Fibroblast of gingiva (primary cell): ENCODE results near the gene TTYH3.
"Not testable (repeated sequence)": the region's sequence is repeated elsewhere in the genome, so short reads cannot be mapped to it uniquely, and the experiment has no call there.

Experiments
- DNase-seq: peaks from one replicate; pipeline ENCODE4 v3.0.0-alpha.2; 2011; ENCODE audit warnings: low read depth

TTYH3 gene

DNA sequence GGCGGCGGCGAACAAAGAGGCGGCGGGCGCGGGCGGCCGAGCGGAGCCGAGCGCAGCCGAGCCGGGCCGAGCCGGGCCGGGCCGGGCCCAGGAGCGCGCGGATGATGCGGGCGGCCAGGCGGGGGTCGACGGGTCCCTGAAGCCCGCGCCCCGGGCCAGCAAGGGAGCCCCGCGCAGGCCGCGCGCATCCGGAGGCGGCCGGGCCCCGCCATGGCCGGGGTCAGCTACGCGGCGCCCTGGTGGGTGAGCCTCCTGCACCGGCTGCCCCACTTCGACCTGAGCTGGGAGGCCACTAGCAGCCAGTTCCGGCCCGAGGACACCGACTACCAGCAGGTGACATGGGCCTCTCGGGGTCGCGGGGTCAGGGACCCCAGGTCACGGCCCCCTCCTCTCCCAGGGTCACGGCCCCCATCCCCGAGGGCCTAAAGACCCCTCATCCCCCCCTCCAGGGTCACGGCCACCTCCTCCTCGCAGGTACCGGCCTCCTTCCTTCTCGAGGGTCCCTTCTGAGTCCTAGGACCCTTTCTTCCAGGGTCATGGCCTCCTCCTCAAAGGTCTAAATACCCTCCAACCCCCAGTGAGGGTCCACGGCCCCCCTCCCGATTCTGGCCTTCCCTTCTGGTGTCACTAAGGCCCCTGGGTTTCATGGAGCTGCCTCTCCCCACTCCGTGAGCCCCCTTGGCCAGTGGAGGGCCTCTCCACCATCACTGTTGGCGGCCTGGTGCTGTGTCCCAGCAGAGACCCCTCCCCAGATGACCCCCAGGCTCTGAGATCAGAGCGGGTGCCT lies at the start of gene TTYH3:
Gene TTYH3, plus strand, starts transcription at position 41 of the 787 bp plus-strand sequence. Its CDS starts 170 bp downstream, at position 211.
- no peak for DNase-seq

- no peak for DNase-seq
Measured at GRCh38 chr7:2582006-2582735, 49.6 kb upstream of the TTYH3 start.

- no peak for DNase-seq
Measured at GRCh38 chr7:2583798-2584580, 47.8 kb upstream of the TTYH3 start.

GRCh38 chr7:2585446-2585845 lies 46.3 kb upstream of the TTYH3 start:
- no peak for DNase-seq

- no peak for DNase-seq
Measured at GRCh38 chr7:2586326-2587020, 45.3 kb upstream of the TTYH3 start.

DNA sequence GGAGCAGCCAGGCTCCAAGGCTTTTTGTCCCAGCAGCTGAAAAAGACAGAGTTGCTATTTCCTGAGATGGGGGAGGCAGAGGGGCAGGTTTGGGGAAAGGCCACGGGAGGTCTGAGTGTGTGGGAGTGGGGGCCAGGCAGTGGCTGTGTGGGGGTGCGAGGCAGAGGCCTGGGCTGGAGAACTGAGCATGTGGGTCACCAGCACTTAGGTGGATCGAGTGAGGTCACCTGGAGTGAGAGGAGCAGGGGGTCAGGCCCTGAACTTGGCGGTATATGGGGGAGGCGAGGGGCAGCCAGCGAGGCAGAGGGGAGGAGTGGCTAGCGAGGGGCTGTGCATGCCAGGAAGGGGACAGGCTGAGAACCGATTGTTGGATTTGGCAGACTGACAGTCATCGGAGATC lies 44.7 kb upstream of the TTYH3 start:
- DNase-seq, result no peak

GRCh38 chr7:2587778-2588177 lies 44.0 kb upstream of the TTYH3 start:
- DNase-seq, result no peak

DNA sequence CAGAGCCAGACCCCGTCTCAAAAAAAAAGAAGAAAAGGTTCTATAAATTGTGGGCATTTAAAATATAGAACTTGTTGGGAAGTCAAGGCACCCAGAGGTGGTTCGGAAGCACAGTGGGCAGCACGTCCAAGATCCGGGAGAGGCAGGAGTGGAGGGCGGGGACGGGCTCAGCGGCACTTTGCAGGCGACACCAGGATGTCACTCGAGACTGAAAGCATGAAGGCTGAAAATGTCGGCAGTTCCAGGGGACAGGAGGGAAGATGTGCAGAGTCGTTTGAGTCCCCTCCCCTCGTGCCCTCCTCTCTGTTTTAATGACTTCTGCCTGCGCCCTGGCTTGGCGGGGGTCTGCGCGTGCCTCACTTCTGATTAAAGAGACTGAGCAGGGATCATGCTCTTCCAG lies 42.4 kb upstream of the TTYH3 start:
- no peak for DNase-seq

DNA sequence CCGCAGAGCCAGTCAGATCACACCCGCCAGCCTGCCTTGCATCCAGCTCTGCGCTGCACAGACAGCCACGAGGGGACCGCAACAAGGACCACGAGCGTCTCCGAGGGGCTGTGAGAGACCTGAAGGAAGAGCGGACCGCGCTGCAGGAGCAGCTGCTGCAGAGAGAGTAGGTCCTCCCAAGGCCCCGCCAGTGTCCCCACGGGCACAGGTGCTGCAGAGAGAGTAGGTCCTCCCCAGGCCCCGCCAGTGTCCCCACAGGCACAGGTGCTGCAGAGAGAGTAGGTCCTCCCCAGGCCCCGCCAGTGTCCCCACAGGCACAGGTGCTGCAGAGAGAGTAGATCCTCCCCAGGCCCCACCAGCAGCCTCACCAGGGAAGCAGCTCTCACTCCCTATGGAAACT lies 41.8 kb upstream of the TTYH3 start:
- not testable (repeated sequence) for DNase-seq

- DNase-seq, result no peak
Measured at GRCh38 chr7:2592375-2592865, 39.4 kb upstream of the TTYH3 start.

GRCh38 chr7:2593036-2593727 lies 38.6 kb upstream of the TTYH3 start:
- DNase-seq, result no peak

GRCh38 chr7:2594599-2594998 lies 37.2 kb upstream of the TTYH3 start:
- no peak for DNase-seq

DNA sequence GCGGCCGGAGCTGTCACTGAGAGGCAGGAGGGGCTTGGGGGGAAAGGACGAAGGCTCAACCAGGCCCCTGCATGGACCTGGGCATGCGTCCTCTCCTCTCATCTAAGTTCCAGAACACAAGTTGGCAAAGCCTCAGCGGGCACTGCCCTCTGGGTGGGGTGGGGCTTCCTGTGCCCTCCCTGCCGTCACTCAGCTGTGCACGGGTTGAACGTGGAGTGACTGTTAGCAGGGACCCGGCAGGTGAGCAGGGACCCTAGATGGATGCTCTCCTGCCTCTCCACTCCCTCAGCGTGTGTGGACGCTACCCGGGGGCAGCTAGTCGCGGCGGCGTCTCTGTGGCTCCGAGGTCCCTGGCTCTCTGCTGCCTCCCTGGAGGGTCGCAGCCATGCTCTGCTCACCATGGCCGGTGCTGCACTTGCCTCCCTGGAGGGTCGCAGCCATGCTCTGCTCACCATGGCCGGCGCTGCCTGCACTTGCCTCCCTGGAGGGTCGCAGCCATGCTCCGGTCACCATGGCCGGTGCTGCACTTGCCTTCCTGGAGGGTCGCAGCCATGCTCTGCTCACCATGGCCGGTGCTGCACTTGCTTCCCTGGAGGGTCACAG lies 36.4 kb upstream of the TTYH3 start:
- no peak for DNase-seq

- peak; percentile 45 for DNase-seq
Measured at GRCh38 chr7:2596464-2597272, 35.1 kb upstream of the TTYH3 start.

- no peak for DNase-seq
Measured at GRCh38 chr7:2597273-2597640, 34.5 kb upstream of the TTYH3 start.

- DNase-seq, result no peak
Measured at GRCh38 chr7:2598154-2598823, 33.5 kb upstream of the TTYH3 start.

DNA sequence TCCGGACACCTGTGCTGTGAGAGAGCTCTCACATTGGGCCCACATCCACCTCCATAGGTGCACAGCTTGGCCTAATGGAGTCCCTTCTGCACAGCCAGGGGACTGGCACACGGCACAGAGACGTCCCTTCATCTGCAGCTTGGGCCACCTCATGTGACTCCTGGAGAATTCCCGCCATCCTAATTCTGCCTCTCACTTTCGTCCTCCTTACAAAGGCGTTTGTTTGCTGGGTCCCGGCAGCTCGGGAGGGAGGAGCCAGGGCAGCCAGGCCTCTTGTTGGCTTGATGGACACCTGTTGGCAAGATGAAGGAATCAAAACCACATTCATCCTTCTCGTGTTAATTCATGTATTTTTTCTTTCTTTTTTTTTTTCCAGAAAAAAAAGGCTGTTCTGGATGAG lies 30.7 kb upstream of the TTYH3 start:
- DNase-seq, result no peak

- no peak for DNase-seq
Measured at GRCh38 chr7:2601907-2602306, 29.9 kb upstream of the TTYH3 start.

DNA sequence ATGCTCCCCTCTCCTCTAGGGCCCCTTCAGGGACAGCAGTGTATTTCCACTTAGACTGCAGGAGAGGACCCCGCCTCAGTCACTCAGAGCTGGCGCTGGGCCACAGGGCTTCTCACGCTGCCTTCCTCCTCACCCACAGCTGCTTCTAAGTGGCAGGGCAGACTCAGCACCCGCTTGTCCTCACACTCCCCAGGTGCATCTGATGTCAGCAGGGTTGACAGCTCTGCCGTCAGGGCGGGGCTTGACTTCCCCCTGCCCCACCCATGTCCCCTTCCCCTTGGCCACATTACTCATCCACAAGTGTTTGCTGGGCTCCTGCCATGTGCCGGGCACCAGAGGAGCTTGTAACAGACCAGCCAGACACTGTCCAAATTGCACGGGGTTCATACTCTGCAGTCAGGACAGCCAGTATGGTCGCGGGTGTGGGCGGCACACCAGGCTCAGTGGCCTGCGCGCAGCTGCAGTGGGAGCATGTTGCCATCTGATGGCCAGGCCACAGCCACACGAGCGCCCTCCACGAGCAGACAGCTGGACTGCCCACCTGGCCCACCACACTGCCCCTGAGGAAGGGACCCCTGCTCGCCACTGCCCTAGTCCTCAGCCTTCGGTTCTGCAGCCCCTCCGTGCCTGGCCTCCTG lies 29.3 kb upstream of the TTYH3 start:
- DNase-seq, result no peak
